HG02885 (cell line): ENCODE data around the gene KIF26B.

Experiments used
- ATAC-seq: cut with Tn5 transposase; IDR thresholded peaks from one replicate; pipeline ENCODE4 v1.9.1; 2021; ENCODE audit warnings: mild to moderate bottlenecking; ENCODE audit not compliant: unreplicated experiment, poor library complexity

Gene KIF26B

DNA sequence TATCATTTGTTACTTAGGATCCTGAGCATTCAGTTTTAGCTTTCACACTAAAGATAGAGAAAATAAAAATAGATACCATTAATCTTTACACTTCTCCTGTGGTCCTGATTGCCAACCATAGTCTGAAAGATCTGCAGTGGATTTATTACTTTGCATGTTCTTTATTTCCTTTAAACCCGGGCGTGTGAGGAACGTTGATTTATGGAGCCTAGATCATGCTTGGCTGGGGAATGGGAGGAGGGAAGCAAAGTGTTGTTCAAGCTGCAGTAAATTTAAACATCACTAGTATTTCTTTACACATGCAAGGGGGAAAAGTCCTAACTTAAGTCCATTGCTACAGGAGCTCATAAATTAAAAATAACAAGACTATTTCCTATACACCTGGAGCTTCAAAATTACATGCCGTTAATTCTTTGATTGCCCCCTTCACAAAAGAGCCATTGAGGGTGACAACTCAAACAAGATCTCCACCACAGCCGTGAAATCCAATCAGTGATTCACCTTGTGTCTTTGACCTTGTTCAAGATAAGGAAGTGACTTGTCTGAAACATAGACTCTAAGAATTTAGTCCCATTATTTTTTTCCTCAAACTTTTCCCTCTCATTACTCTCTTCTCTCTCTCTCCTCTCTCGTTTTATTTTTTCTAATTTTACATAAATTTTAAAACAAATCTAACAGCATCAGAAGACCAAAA, 282.7 kb downstream of the KIF26B start:
- ATAC-seq = no peak

DNA sequence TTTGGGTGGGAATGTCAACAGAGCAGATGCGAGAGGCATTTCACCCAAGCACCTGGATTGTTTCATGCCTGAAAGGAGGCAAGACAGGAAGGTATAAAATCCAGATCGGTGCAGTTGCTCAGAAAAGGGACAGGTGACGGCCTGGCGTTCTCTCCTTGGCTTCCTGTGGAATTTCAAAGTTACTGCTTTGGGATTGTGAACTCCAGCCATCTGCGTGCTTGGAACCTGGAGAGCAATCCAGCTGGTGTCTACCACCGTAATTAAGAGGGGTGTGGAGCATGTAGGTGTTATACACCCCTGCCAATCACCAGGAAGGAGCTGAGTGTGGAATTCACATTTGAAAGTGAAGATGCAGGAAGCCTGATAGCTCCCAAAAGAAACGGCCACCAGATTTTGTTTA, 286.1 kb downstream of the KIF26B start:
- no peak for ATAC-seq

DNA sequence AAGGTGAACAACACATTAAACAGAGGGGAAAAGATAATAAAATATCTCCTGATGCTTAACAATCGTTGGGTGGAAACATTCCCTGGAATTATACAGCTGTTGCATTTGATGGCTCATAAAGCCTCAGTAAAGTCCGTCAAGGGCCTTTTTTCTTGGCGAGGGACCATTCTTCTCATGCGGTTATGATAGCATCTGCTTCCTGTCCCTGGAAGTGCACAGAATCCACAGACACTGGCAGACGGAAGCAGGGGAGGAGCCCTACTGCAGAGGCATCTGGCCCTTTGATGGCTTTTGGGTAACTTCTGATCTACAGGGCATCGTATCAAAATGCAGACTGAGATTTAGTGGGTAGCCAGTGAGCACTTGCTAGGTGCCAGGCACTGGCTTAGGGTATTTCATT, 286.9 kb downstream of the KIF26B start:
- no peak for ATAC-seq

DNA sequence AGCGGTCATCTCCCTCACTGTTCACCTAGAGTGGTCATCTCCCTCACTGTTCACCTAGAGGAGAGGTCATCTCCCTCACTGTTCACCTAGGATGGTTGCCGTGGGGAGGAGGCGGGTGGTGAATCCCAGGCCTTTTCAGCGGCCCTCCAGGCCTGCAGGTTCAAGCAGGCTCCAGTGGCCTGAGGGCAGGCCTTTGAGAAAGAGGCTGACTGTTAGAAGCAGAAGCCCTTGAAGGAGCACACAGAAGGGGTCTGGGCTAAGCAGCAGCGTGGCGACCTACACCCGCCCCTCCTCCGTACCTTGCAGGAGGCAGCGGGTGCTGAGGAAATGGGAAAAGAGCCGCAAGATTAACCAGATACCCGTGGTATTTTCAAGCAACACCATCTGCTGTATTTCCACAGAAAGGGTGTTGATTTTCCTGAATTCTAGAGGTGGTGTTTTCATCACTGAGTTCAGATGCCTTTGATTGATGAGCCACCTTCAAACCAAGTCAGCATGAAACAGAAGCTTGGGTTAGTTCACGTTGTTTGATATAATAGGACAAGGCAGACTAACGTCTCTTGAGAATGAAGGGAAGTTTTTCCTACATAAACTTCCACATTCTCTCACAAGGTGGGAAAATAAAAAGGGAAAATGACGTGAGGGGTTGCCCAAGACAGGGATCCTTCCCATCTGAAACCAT, 289.5 kb downstream of the KIF26B start:
- ATAC-seq = no peak

DNA sequence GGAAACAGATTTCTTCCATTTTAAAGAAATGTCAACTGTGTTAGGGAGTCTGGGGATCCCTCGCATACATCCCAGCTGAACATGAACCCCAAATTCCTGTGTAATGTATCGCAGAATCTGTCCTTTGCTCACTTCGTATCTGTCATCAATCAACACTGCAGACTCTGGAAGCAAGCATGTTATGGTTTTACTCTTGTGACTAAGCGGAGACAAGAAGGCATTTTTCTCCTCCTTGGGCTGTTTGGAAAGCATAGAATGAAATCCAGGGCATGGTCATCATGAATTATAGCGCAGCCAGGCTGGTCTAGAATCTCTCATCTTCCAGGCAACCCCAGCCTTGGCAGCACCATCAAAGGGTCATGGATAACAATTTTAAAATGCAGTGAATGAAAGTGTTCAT, 290.2 kb downstream of the KIF26B start:
- ATAC-seq = no peak

DNA sequence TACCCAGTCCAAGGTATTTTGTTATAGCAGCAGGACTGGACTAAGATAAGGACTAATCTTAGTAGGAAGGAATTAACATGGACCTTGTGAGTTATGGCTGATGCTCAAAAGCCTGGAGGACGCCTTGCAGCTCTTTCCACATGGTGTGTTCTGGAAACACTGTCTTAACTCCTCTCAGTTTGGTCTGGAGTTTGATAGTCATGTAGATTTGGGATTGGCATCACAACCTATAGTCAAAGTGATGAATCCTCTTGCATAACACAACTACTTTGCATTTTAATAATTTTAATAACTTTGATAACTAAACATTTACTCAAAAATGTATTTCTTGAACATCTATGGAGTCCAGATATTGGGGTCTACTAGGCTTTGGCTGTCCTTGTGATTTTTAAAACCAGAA, 293.7 kb downstream of the KIF26B start:
- ATAC-seq = no peak

DNA sequence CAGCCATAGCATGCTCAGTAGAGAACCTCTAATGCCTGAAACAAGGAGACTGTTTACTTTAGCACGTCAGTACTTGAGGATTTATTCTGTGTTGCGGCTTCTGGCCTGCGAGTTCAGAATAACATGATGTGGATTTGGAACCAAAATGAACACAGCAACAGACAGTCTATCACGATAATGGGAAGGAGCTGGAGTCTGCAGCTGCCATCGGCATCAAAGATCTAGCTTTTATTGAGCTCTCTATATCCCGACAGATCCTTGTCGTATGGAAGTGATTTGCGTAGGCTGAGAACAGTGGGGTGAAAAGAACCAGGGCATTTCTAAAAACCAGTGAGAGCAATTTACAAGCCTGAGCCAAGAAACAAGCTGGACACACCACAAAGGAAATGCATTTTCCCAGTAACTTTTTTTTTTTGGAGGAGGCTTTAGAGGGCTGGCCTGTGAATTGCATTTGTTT, 294.2 kb downstream of the KIF26B start:
- no peak for ATAC-seq

DNA sequence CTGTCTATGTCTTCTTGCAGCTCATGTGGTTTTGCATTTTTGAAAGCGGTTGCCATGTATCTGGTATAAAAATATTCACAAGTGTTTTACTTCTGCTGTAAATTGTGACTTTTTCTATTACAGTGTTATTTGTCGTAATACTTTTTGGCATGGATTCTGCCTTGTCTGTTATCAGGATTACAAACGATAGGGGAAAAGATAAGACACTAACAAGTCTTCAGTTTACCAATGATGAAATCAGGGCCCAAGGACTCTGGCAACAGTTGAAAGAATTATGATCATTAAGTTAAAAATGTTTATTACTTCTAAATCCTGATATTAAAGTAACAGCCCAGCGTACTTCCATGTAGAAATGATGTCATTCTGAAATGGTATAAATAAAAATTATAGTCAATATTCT, 298.8 kb downstream of the KIF26B start:
- ATAC-seq = no peak

DNA sequence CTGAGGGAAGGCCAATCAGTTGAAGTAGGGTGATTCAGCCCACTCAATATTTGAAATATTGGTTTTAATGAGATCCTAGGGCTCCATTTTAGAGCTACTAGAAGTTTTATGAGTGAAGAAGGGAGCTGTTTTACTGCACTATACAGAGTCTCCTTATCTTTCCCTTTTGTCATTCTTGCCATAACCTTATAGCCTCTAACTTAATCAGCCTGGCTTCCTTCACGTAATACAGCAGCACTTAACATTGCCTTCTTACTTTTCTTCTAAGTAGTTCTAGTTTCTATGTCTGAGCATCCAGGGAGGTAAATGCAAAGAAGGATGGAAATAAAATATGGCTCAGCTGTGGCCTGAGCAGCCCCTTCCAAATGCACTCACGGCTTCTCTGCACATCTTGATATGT, 299.3 kb downstream of the KIF26B start:
- ATAC-seq = no peak

DNA sequence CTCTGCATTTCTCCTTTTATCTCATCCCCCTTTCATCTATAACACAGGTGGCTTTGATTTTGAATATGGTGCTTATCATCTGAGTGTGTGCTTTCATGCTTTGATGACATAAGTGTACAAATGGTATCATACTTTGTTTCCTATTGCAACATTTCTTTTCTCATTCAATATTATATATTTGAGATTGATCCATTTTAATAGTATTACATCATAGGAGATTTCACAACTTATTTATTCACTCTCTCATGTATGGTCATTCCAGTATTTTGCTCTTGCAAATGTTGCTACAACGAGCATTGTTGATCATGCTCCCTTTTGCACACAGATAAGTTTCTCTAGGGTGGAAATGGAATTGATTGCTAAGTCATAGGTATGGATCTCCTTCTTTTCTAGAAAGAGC, 302.8 kb downstream of the KIF26B start:
- no peak for ATAC-seq

DNA sequence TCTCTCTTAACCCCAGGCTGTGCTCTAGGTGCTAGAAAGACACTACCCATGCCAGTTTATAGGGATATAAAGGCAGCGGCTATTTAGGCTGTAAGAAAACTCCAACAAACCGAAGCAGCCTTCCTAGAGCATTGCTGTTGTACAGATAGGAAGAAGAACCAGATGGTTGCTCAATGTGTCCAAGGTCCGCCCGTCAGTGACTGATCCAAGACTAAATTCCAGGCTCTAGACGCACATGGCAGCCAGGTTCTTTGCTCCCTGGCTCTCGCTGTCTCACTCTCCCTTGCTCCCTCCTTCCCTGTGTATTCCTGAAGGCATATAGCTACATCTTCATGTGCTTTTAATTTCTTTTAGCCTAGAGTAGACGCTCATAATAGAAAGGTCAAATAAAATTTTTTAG, 303.4 kb downstream of the KIF26B start:
- no peak for ATAC-seq

DNA sequence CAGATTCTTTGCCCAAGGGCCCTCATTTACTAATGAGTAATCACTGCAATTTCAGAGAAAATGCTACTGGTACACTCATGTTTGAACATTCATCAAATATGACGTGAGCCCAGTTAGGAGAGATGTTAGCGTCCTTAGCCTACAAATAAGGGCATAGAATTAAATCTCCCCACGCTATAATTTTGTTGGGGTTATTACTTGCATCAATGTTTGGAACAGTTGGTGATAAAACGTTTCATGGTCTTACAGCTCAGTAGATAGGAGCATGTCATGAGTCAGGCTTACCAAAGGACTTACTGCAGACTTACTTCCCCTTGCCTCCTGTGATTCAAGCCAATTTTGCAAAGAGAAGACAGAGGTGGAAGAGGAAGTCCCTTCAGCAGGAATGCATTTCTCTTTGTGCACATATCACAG, 304.0 kb downstream of the KIF26B start:
- ATAC-seq = no peak

DNA sequence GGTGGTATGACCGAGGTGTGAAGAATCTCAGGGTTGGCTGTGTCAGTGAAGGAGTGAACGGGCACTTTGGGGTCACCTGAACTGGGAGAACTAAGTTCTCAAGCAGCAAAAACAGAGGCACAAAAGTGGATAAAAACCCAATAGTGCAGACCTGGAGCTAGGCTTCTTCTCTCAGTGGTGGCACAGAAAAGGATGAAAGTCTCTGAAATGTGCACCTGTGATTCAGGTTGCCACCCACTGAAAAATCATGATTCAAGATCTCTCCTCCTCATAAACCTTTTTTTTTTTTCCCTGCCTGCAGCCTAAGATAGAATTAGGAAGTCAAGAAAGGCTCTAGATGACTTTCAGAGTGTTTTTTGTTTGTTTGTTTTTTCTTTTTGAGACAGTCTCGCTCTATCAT, 304.8 kb downstream of the KIF26B start:
- ATAC-seq = no peak

DNA sequence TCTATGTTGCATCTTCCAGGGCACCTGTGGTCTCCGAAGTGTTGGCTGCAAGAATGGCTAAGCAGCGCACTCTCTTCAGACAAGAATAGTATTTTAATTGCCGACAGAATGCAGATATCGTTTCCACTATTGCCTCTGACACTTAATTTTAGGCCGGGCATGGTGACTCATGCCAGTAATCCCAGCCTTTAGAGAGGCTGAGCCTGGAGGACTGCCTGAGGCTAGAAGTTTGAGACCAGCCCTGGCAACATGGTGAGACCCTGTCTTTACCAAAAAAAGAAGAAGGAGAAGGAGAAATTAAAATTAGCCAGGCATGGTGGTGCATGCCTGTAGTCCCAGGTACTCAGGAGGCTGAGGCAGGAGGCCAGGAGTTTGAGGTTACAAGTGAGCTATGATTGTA, 306.9 kb downstream of the KIF26B start:
- no peak for ATAC-seq

DNA sequence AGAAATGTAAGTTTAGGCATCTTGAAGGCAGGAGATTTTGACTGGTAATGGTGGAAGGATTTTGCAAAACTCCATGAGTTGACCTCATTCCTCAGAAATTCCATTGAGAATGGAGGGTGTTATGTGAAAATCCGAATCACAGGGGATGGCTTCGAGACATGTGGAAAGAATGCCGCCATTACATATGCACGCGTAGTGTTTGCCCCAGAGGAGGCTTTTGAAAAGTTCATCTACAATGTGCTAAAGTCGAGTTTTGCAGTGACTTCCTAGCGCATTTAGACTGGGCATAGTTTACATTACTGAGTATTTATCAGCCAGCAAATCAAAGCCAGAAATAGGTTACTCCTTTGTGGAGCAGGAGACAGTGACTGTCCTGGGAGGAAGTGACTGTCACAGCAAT, 307.4 kb downstream of the KIF26B start:
- no peak for ATAC-seq

DNA sequence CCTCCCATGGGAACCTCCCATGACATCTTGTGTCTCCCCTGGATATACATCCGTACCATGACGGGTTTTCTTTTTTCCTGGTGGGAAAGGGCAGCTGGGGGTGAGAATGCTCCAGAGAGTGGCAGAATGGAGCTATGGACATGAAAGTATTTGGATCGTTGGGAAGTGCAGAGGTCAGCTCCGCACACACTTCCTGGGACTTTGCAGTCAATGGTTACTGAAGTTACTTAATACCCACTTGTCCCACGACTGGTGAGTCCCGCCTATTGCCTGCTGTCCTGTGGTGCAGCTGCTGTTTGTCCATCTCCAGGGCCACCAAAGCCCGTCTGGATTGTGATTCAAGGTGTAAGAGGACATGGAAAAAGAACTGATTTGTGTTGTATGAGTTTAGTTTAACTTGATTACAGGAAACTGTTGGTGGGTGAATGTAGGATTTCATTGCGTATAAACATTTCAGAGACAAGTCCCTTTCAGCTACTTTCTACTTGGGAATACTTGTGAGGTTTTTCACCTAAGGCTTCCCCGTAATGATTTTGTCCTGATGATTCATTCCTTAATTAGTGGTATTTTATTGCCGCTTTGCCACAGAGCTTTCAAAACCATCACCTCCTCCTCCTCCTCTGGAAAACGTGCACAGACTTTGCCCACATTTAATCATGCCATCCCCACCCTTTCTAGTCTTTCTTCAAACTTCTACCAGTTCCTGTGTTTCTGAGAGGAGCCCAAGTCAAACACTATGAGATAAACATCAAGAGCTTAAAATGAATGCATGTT, 308.8 kb downstream of the KIF26B start:
- no peak for ATAC-seq

DNA sequence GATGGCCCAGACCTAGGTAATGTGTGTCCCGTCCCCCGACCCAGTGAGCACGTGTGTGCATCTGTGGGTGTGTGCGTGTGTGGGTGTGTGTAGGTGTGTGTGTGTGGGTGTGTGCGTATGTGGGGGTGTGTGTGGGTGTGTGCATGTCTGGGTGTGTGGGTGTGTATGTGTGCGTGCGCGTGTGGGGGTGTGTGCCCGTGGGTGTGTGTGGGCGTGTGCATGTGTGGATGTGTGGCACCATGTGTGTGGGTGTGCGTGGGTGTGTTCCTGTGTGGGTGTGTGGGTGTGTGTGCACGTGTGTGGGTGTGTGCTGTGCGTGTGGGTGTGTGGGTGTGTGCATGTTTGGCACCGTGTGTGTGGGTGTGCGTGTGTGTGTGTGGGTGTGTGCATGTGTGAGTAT, 309.5 kb downstream of the KIF26B start:
- ATAC-seq = no peak

DNA sequence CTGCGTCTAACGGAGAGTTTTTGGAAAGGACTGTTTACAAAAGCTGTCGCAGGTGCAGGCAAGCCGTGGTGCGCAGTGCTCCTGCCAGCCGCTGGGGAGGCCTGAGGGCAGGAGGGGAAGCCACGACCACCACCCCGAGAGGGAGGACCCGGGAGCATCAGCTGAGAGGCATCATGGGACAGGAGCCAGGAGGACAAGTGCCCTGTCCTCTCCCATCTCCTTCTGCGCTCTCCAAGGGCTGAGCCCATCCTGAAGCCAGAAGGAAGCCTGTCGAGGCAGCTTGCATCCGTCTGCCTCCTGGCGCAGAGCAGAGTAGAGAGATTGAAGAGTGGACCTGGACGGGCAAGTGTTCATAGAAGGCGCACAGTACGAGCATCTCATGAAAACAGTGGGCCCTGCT, 310.9 kb downstream of the KIF26B start:
- ATAC-seq = no peak

DNA sequence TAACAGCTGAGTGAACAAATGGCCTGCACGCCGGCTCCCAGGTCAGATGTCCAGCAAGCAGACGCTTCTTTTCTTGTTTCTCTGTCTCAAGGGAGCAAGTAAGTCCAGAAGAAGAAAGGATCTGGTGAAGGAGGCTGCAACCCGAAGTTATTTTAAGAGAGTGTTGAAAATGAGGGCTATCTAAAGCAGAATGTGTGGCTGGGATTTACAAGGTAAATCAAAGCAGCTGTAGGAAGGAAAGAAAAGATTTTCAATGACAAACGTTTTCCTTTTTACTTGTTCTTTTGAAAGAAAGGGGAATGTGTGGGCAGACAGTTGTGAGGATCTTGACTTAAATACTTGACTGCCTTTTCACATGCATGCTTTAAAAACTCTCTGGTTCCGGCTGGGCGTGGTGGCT, 311.5 kb downstream of the KIF26B start:
- no peak for ATAC-seq

DNA sequence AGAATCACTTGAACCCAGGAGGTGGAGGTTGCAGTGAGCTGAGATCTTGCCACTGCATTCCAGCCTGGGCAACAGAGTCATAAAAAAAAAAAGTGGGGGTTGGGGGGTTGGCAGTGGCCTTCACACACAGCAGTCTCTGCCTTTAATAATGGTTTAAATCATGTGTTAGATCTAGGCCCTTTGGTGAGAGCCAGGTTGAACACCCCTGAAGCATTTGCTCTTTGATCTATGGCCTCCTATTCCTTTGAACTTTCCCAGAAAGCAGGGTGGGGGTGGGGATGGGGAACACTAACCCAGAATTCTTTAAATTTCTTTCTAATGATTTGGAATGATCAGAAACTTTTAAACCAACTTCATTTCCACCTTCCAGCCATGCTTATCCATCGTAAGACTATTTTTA, 313.0 kb downstream of the KIF26B start:
- ATAC-seq = no peak

DNA sequence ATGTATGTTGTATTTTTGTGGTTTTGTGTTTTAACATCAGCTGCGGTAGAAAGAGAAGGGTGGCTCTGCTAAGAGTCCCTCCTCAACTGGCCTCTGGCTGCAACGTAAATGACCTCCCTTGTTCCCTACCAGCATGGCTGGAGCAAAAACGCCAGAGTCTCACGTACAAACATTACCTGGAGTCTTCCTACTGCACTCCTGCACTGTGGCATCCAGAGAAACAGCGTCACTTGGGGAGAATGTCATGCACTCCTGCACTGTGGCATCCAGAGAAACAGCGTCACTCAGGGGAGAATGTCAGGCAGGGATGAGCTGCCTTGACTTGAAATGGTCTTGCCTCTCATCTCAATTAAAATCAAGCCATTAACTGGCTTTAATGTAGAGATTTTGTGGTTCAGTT, 314.2 kb downstream of the KIF26B start:
- ATAC-seq = no peak
